Measurements from ENCODE around the gene FGFR1OP2. TPM values are rescaled to one million over a fixed set of nuclear protein-coding genes. Genes with fewer than 3 reads are reported as not detected.

FGFR1OP2 gene
- total RNA-seq, 2 donors from 2014 or later: 42.2 to 71.3 TPM

- Mint-ChIP-seq H3K27me3 (ENCODE audit: insufficient read depth) (no peaks in the 10 kb centered on the region), H3K27ac (peak overlapping the region; percentile 100), H3K4me1 (peaks cover 32% of the 10 kb centered on the region), H3K36me3 (ENCODE audit: low read depth) (peaks cover 7% of the 10 kb centered on the region), H3K9me3 (no peaks in the 10 kb centered on the region), H3K4me3 (peak overlapping the region; percentile 86)
- peak overlapping the region; percentile 91 for H3K9ac ChIP-seq (ENCODE audit: extremely low read depth, low read length, poor library complexity, severe bottlenecking)
- DNase-seq: no peak
- WGBS, 2 experiments (ENCODE audit: insufficient coverage in 1 of 2, insufficient read length in 1 of 2): 1 to 5% methylated on average over 3 to 9 of the region's 10 CpGs
- H3K27ac ChIP-seq (ENCODE audit: low read depth, low read length): peak overlapping the region; percentile 96
- no peaks in the 10 kb centered on the region for H3K9me3 ChIP-seq (ENCODE audit: control insufficient read depth, low read length)
- H3K4me1 ChIP-seq (ENCODE audit: control insufficient read depth, insufficient read depth, low read length): peaks cover 3% of the 10 kb centered on the region
- TF ChIP-seq, protein P1, sequence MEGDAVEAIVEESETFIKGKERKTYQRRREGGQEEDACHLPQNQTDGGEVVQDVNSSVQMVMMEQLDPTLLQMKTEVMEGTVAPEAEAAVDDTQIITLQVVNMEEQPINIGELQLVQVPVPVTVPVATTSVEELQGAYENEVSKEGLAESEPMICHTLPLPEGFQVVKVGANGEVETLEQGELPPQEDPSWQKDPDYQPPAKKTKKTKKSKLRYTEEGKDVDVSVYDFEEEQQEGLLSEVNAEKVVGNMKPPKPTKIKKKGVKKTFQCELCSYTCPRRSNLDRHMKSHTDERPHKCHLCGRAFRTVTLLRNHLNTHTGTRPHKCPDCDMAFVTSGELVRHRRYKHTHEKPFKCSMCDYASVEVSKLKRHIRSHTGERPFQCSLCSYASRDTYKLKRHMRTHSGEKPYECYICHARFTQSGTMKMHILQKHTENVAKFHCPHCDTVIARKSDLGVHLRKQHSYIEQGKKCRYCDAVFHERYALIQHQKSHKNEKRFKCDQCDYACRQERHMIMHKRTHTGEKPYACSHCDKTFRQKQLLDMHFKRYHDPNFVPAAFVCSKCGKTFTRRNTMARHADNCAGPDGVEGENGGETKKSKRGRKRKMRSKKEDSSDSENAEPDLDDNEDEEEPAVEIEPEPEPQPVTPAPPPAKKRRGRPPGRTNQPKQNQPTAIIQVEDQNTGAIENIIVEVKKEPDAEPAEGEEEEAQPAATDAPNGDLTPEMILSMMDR (conservative IDR thresholded peaks at IDR 0.05): no peak
- H3K4me3 ChIP-seq (ENCODE audit: low read length): peak overlapping the region; percentile 98
- no peaks in the 10 kb centered on the region for H3K27me3 ChIP-seq (ENCODE audit: control insufficient read depth, insufficient read depth, low read length, poor library complexity, severe bottlenecking)
- peaks cover 10% of the 10 kb centered on the region for H3K36me3 ChIP-seq (ENCODE audit: control insufficient read depth, insufficient read depth, low read length)
Observed at GRCh38 chr12:26937443-26937862, 817 bp upstream of the FGFR1OP2 start.

DNA sequence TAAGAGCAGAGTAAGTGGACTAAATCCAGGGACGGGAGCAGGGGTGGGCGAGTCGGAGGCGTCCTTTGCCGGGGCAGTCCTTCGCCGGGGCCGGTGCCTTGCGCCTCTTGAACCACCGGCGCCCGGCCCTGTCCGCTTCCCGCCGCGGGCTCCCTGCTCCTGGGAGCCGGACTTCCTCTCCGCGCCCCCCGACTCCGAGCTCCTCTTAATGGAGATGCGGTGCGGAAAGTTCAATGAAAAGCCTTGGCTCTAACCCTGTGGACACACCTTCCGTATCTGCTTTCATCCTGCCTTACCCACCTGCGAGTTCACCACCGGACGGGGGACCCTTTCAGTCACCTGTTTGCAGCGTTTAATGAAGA lies 412 bp downstream of the FGFR1OP2 start:
- Mint-ChIP-seq H3K27ac (peak overlapping the region; percentile 100), H3K27me3 (ENCODE audit: insufficient read depth) (no peaks in the 10 kb centered on the region), H3K36me3 (ENCODE audit: low read depth) (peaks cover 5% of the 10 kb centered on the region), H3K4me3 (peak overlapping the region; percentile 86), H3K4me1 (peaks cover 32% of the 10 kb centered on the region), H3K9me3 (peaks cover under 1% of the 10 kb centered on the region)
- Histone ChIP-seq H3K27ac (ENCODE audit: low read depth, low read length) (peak overlapping the region; percentile 96), H3K9ac (ENCODE audit: extremely low read depth, low read length, poor library complexity, severe bottlenecking) (peak overlapping the region; percentile 91), H3K4me1 (ENCODE audit: control insufficient read depth, insufficient read depth, low read length) (peaks cover 3% of the 10 kb centered on the region), H3K36me3 (ENCODE audit: control insufficient read depth, insufficient read depth, low read length) (peaks cover 4% of the 10 kb centered on the region), H3K9me3 (ENCODE audit: control insufficient read depth, low read length) (peaks cover under 1% of the 10 kb centered on the region), H3K4me3 (ENCODE audit: low read length) (peak overlapping the region; percentile 98), H3K27me3 (ENCODE audit: control insufficient read depth, insufficient read depth, low read length, poor library complexity, severe bottlenecking) (no peaks in the 10 kb centered on the region)
- TF ChIP-seq, protein P1 (conservative IDR thresholded peaks at IDR 0.05): no peak
- no peak for DNase-seq
- 0% methylated on average over 2 to 28 of the region's 28 CpGs for WGBS, 2 experiments (ENCODE audit: insufficient coverage in 1 of 2, insufficient read length in 1 of 2)

DNA sequence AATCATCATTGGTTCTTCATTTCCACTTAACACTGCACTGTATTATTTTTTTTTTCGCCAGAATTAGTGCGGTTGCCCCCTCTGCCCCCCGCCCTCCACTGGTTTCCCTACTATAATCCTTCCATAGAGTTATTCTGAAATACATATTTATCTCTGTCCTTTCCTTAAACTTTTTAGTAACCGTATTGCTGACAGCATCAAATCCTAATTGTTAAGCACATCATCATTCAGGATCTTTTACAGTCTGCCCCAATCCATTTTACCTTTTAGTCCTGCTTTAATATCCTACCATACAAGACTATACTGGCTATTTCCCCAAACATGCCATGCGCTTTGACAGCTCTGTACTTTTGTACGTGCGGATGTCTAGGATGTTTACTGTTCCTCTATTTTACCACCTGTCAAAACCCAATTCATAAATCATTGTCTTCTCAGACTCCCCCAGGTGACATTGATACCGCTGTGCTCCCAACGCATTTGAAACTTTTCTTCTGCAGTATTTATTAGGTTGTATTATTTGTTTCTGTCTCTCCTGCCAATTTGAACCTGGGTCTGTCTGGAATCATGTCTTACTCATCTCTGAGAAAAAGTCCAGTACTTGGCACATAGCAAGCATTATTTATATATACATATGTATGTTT lies 1.0 kb downstream of the FGFR1OP2 start:
- peak overlapping the region; percentile 98 for H3K4me3 ChIP-seq (ENCODE audit: low read length)
- peak overlapping the region; percentile 96 for H3K27ac ChIP-seq (ENCODE audit: low read depth, low read length)
- WGBS, 2 experiments (ENCODE audit: insufficient coverage in 1 of 2, insufficient read length in 1 of 2): 37 to 42% methylated on average over 7 to 9 of the region's 9 CpGs
- Mint-ChIP-seq H3K4me3 (peak overlapping the region; percentile 86), H3K27ac (peak overlapping the region; percentile 100), H3K36me3 (ENCODE audit: low read depth) (peaks cover 9% of the 10 kb centered on the region), H3K4me1 (peaks cover 32% of the 10 kb centered on the region), H3K27me3 (ENCODE audit: insufficient read depth) (no peaks in the 10 kb centered on the region), H3K9me3 (peaks cover 6% of the 10 kb centered on the region)
- TF ChIP-seq, protein P1 (conservative IDR thresholded peaks at IDR 0.05): no peak
- H3K27me3 ChIP-seq (ENCODE audit: control insufficient read depth, insufficient read depth, low read length, poor library complexity, severe bottlenecking): no peaks in the 10 kb centered on the region
- no peaks in the 10 kb centered on the region for H3K36me3 ChIP-seq (ENCODE audit: control insufficient read depth, insufficient read depth, low read length)
- peaks cover 3% of the 10 kb centered on the region for H3K4me1 ChIP-seq (ENCODE audit: control insufficient read depth, insufficient read depth, low read length)
- peaks cover 7% of the 10 kb centered on the region for H3K9me3 ChIP-seq (ENCODE audit: control insufficient read depth, low read length)
- peak overlapping the region; percentile 91 for H3K9ac ChIP-seq (ENCODE audit: extremely low read depth, low read length, poor library complexity, severe bottlenecking)
- no peak for DNase-seq

Measured in endodermal cell (in vitro differentiated cells).